Ramos (cell line): ENCODE results near the gene MICA.
"Not testable (repeated sequence)": the region's sequence is repeated elsewhere in the genome, so short reads cannot be mapped to it uniquely, and the experiment has no call there.

ENCODE experiments used
- in situ Hi-C: fragments of 300-500 bp; cut with MboI; formaldehyde crosslinking; loops from one replicate; pipeline ENCODE4 v1.14.3; 2022; ENCODE audit warnings: low sequenced_read_pairs; ENCODE audit not compliant: unreplicated experiment

MICA gene

DNA sequence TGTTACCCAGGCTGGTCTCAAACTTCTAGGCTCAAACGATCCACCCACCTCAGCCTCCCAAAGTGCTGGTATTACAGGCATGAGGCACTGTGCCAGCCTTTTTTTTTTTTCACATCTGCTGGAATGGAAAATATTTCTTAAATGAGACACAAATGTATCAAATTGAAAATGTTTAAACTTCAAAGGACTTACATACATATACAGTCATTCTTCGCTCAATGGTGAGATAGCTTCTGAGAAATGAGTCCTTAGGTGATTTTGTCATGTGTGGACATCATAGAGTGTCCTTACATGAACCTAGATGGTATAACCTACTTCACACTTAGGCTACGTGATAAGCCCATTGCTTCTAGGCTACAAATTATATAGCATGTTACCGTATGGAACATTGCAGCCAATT, 43.1 kb downstream of the MICA start:
- in situ Hi-C loops, result no loop called here

DNA sequence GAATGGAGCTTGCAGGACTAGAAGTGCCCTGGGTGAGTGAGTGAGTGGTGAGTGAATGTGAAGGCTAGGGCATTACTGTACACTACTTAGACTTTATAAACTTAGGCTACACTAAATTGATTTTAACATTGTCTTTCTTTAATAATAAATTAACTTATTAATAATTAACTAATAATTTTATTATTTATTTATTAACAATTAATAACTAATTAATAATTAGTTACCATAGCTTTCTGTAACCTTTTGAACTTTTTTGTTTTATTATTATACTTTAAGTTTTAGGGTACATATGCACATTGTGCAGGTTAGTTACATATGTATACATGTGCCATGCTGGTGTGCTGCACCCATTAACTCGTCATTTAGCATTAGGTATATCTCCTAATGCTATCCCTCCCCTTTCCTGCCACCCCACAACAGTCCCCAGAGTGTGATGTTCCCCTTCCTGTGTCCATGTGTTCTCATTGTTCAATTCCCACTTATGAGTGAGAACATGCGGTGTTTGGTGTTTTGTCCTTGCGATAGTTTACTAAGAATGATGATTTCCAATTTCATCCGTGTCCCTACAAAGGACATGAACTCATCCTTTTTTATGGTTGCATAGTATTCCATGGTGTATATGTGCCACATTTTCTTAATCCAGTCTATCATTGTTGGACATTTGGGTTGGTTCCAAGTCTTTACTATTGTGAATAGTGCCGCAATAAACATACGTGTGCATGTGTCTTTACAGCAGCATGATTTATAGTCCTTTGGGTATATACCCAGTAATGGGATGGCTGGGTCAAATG, 43.8 kb downstream of the MICA start:
- in situ Hi-C loops, result not testable (repeated sequence)

DNA sequence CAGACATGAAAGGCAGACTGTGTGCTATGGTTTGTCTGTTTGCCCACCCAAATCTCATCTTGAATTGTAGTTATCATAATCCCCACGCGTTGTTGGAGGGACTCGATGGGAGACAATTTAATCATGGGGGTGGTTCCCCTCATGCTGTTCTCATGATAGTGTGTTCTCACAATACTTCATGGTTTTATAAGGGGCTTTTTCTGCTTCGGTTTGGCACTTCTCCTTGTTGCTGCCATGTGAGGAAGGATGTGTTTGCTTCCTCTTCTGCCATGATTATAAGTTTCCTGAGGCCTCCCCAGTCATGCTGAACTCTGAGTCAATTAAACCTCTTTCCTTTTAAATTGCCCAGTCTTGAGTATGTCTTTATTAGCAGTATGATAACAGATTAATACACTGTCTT, 47.4 kb downstream of the MICA start:
- in situ Hi-C loops, result no loop called here

- in situ Hi-C loops, result no loop called here
These were observed 49.5 kb downstream of the MICA start for GRCh38 chr6:31452859-31453258.

DNA sequence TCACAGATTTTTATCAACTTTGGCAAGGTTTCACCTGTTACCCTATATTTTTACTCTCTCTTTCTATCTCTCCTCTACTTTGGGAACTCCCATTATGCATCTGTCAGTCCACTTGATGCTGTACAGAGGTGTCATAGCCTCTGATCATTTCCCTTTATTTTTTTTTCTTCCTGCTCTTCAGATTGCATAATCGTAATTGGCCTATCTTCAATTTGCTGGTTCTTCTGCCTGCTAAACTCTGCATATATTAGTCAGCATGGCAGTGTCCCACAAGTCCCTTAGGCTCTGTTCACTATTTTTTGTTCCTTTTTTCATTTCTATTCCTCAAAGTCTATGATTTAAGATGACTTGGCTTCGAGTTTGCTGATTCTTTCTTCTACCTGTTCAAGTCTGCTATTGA, 49.9 kb downstream of the MICA start:
- in situ Hi-C loops, result no loop called here

GRCh38 chr6:31459864-31460263, 56.5 kb downstream of the MICA start:
- in situ Hi-C loops, result not testable (repeated sequence)

DNA sequence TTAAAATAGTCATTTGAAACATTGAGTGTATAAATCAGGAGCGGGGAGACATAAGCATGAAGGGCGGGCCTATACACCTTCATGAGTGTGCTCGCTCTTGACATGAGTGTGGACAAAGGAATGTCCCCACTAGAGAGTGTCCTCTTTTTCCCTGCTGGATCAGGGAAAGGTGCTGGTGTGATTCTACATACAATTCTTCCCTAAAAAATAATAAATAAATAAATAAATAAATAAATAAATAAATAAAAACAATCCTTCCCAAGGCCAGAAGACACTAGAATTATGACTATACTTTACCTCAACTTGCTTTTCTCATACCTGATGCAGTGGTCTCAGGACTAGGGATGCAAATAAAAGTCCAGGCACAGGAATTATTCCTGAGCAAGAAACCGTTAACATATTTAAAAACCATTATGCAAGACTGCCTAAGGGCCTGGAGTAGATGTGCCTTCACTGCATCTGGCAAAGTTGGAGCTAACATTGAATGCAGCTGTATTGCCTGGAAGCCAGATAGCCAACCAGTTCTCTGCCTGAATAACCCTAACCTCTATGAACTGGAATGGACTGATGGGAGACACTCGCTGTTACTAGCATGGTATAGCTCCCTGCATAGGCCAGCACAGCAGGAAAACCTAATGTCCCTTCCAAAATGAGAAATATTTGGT, 57.1 kb downstream of the MICA start:
- in situ Hi-C loops, result no loop called here

GRCh38 chr6:31462026-31462963, 58.9 kb downstream of the MICA start:
- in situ Hi-C loops, result no loop called here

GRCh38 chr6:31462964-31463870, 59.8 kb downstream of the MICA start:
- in situ Hi-C loops, result no loop called here

DNA sequence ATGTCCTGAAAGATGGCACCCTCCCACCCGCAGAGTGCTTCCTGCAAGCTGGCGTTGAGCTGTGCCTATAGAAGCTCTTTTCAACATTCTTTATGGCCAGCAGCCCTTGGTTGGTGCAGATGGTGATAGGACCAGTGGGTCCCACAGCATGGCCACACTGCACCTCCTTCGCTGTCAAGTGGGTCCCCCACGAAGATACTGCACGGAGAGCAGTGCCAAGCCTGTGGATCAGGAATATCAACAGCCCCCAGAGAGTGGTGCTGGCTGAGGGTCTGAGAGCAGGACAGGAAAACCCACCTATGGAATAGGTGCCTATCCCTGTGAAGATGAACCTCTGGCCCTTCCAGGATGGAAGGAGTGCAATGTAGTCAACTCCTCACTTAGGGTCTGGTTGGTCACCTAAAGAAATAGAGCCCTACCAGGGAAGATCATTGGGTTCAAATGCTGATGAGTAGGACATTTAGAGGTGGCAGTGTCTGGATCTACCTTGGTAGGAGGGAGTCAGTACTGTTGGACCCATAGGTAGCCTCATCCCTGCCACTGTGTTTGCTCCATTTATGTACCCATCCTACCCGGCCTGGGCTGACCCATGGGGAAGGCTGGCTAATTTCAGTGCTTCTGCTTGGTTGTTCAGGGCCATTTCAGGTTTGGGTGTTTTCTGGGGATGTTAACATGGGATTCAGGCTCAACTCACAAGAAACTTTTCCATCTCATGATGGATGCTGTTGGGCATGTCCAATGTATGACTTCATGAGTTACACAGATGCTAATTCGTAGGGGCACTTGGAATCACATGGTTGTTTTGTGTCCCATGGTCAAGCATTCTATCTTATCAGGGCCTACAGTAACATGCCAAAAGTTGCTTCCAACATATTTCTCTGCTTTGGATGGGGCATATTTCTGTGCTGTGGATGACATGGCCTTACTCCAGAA, 61.1 kb downstream of the MICA start:
- in situ Hi-C loops, result no loop called here
